Sigmoid colon (tissue), 7 donors: ENCODE measurements around the gene NEUROG1. TPM values are rescaled to one million over a fixed set of nuclear protein-coding genes. Genes with fewer than 3 reads are reported as not detected.

Experiments
- DNase-seq: peaks from one replicate; pipeline ENCODE4 v3.0.0-alpha.2; 2019
- H3K27ac ChIP-seq, 4 donors: fragments of 200-600 bp; sonication (generic); one replicate each; pipeline ENCODE4 v1.5.1; 2016 to 2019; ENCODE audit warnings: mild to moderate bottlenecking in 1 of 4
- H3K27me3 ChIP-seq, 3 donors: fragments of 200-600 bp; sonication (generic); one replicate each; pipeline ENCODE4 v1.5.1; 2019; ENCODE audit warnings: mild to moderate bottlenecking in 1 of 3
- H3K36me3 ChIP-seq, 4 donors: fragments of 200-600 bp; sonication (generic); one replicate each; pipeline ENCODE4 v1.5.1; 2016 to 2019
- H3K4me1 ChIP-seq, 4 donors: fragments of 200-600 bp; sonication (generic); one replicate each; pipeline ENCODE4 v1.5.1; 2017 to 2019
- H3K4me3 ChIP-seq, 4 donors: fragments of 200-600 bp; sonication (generic); one replicate each; pipeline ENCODE4 v1.5.1; 2017 to 2019; ENCODE audit warnings: mild to moderate bottlenecking in 2 of 4, moderate library complexity in 1 of 4
- H3K9me3 ChIP-seq, 4 donors: fragments of 200-600 bp in 3 of 4; sonication (generic) in 3 of 4; one replicate each; pipeline versions ENCODE4 v1.5.1 to v1.6.1; 2013 to 2019
- EP300 ChIP-seq, 4 donors: sonication (generic); formaldehyde crosslinking; IDR thresholded peaks; one replicate each; pipeline ENCODE4 v1.6.1; 2017; ENCODE audit warnings: antibody characterized with exemption in 4 of 4
- POLR2A ChIP-seq, 2 donors: fragments of 450-650 bp; IDR thresholded peaks; one replicate each; pipeline ENCODE4 v1.6.1; 2016; ENCODE audit warnings: antibody characterized with exemption in 2 of 2, mild to moderate bottlenecking in 2 of 2, moderate library complexity in 2 of 2
- POLR2AphosphoS5 ChIP-seq, 4 donors: sonication (generic); formaldehyde crosslinking; IDR thresholded peaks; one replicate each; pipeline ENCODE4 v1.6.1; 2017; ENCODE audit warnings: antibody characterized with exemption in 4 of 4
- WGBS, 2 donors: extraction: QIAGEN DNeasy Blood & Tissue Kit; methylation state at CpG; one replicate each; pipeline ENCODE4 v1.1.7; 2013; 5-methylcytosine and 5-hydroxymethylcytosine counted together
- intact Hi-C: fragments of 100-400 bp; cut with DNase I; formaldehyde crosslinking; loops from one replicate; pipeline ENCODE4 v1.15.1; 2023
- polyA plus RNA-seq, 3 donors: library from polyadenylated mRNA; stranded (reverse); fragments of 200-250 nt; gene quantifications; one replicate each; pipeline ENCODE4 v1.2.3, GENCODE V29; 2013
- total RNA-seq, 4 donors: library from RNA; depleted of rRNA; stranded (reverse); fragments of >200 nt; gene quantifications; one replicate each; pipeline ENCODE4 v1.1.0, GENCODE V29; 2016
- TF ChIP-seq, protein P1 (sequence below), 4 experiments: fragments of 450-650 bp in 3 of 4; fragments of 200-600 bp in 1 of 4; IDR thresholded peaks; one replicate each; pipeline ENCODE4 v1.5.1; 2016 to 2019; ENCODE audit warnings: antibody characterized with exemption in 4 of 4, mild to moderate bottlenecking in 3 of 4, moderate library complexity in 2 of 4
- donor health status: healthy with polysubstance abuse.
- donor health status: Bipolar disorder and iron deficiency.
- donor health status: healthy.

Gene NEUROG1
- total and polyA plus RNA-seq, 7 donors, result not detected

DNA sequence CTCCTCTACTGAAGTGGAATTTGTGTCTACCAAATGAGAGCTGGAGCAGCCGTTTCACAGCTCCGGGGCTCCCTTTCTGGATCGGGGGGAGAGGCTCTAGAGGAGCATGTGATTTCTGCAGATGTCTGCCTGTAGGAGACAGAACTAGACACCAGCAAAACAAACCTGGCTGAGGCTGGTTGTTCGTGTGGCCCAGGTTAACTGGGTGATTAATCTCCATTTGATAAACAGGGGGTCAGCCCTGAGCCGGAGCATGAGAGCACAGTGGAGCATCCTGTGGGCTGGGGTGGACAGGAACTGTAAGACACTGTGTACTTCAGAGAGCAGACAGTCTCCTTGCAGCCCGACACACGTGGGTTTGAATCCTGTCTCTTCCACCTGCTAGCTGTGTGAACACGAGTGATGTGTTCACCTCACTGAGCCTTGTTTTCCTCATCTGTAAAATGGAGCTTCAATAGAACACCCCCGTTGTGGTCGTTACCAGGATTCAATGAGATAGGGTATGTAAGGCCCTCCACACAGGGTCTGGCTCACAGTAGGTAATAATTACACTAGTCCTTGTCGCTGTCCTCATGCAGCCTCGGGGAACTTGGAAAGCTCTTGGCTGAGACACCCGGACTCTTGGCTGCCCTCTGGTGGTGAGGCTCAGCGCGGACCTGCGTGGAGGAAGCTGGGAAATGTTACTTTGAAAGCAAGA is 30.1 kb upstream of the NEUROG1 start:
- Histone ChIP-seq H3K27ac (no peak overlapping the region), H3K9me3 (no peaks in the 10 kb centered on the region), H3K27me3 (no peaks in the 10 kb centered on the region), H3K4me1 (peaks cover 0 to 3% (median 0%) of the 10 kb centered on the region in 4 donors), H3K36me3 (no peaks in the 10 kb centered on the region), H3K4me3 (no peak overlapping the region)
- TF ChIP-seq POLR2A (IDR thresholded peaks at IDR 0.05), result no peak
- TF ChIP-seq, protein P1, sequence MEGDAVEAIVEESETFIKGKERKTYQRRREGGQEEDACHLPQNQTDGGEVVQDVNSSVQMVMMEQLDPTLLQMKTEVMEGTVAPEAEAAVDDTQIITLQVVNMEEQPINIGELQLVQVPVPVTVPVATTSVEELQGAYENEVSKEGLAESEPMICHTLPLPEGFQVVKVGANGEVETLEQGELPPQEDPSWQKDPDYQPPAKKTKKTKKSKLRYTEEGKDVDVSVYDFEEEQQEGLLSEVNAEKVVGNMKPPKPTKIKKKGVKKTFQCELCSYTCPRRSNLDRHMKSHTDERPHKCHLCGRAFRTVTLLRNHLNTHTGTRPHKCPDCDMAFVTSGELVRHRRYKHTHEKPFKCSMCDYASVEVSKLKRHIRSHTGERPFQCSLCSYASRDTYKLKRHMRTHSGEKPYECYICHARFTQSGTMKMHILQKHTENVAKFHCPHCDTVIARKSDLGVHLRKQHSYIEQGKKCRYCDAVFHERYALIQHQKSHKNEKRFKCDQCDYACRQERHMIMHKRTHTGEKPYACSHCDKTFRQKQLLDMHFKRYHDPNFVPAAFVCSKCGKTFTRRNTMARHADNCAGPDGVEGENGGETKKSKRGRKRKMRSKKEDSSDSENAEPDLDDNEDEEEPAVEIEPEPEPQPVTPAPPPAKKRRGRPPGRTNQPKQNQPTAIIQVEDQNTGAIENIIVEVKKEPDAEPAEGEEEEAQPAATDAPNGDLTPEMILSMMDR (IDR thresholded peaks at IDR 0.05), result peak in 3 of 4 experiments; percentile 47 to 75 (median 48)
- intact Hi-C loops, result loop anchor here (10.0 kb wide), 1 partner anchor 649 kb away; no protein-coding TSS in a partner anchor
- DNase-seq, result peak; percentile 74
- 37% methylated on average over 16 of the region's 16 CpGs for WGBS, 2 donors

DNA sequence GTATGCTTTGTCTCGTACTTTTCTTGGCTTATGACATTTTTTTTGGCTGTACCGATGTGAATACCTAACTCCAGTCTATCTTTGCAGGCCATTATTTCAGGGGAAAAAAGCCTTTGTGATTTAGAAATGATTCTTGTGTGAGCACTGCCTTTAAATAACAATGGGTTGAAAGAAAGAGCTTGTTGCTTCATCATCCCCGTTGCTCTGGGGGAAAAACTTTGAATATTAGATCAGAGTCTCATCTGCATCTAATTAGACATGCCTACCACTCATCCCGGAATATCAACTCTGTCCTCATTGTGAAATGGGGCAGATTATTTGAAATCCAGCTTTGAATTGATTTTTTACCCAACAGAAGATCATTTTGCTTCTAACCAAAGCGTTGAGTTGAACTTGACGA is 29.5 kb upstream of the NEUROG1 start:
- H3K4me1 ChIP-seq, result peaks cover 0 to 4% (median 0%) of the 10 kb centered on the region in 4 donors
- no peaks in the 10 kb centered on the region for H3K27me3 ChIP-seq
- DNase-seq, result no peak
- no peak overlapping the region for H3K27ac ChIP-seq
- TF ChIP-seq POLR2AphosphoS5 (IDR thresholded peaks at IDR 0.05), result no peak
- H3K36me3 ChIP-seq, result no peaks in the 10 kb centered on the region
- intact Hi-C loops, result loop anchor here (10.0 kb wide), 1 partner anchor 650 kb away; no protein-coding TSS in a partner anchor
- WGBS, 2 donors, result 79 to 89% methylated on average over 6 of the region's 6 CpGs
- H3K4me3 ChIP-seq, result no peak overlapping the region
- no peaks in the 10 kb centered on the region for H3K9me3 ChIP-seq

DNA sequence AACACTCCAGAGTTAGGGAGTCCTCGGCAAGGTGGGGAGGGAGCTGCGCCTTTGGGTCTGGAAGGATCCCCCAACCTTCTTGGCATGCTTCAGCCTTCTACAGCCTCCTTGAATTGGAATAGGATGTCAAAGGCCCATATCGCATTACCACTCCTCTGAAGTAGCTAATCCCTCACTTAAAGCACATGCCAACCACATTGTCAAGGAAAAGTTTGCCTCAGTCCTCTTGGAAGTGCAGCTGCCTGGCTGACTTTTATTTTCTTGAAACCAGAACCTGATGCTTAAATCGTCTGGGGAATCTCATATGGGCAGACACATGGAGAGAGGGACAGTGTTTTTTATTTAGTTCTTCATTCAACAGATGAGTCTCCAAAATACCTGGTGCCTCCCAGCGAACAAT is 28.6 kb upstream of the NEUROG1 start:
- intact Hi-C loops, result loop anchor here (10.0 kb wide), 1 partner anchor 650 kb away; no protein-coding TSS in a partner anchor
- 89 to 92% methylated on average over 5 of the region's 5 CpGs for WGBS, 2 donors
- TF ChIP-seq POLR2A (IDR thresholded peaks at IDR 0.05) (no peak), POLR2AphosphoS5 (IDR thresholded peaks at IDR 0.05) (no peak), EP300 (IDR thresholded peaks at IDR 0.05) (no peak)
- TF ChIP-seq, protein P1 (IDR thresholded peaks at IDR 0.05), result no peak

DNA sequence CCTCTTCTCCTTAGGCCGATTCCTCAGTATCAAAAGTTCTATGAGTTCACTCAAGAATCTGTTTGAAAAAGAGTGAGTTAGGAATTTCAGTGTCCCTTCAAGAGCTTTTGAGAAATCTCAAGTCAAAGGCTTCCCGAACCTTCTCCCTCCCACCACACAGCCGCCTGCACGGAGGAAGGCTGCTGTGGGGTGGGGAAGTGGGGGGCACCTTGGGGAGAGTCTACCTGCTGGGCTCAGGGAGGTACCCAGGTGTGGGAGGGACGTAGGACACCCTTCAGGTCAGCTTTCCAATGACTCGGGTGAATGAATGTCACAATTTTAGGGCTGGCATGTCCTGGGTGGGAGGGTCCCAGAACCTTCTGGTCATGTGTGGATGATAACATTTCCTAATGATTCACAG is 25.5 kb upstream of the NEUROG1 start:
- Histone ChIP-seq H3K4me1 (peaks cover 0 to 4% (median 0%) of the 10 kb centered on the region in 4 donors), H3K27me3 (peaks cover 0 to 20% (median 4%) of the 10 kb centered on the region in 3 donors), H3K36me3 (no peaks in the 10 kb centered on the region), H3K9me3 (no peaks in the 10 kb centered on the region), H3K4me3 (no peak overlapping the region), H3K27ac (no peak overlapping the region)
- WGBS, 2 donors, result 88 to 89% methylated on average over 6 of the region's 6 CpGs
- intact Hi-C loops, result loop anchor here (10.0 kb wide), 1 partner anchor 654 kb away; no protein-coding TSS in a partner anchor
- DNase-seq, result peak; percentile 45
- TF ChIP-seq POLR2AphosphoS5 (IDR thresholded peaks at IDR 0.05), result no peak
- TF ChIP-seq POLR2A (IDR thresholded peaks at IDR 0.05), result no peak
- TF ChIP-seq EP300 (IDR thresholded peaks at IDR 0.05), result no peak
- TF ChIP-seq, protein P1 (IDR thresholded peaks at IDR 0.05), result no peak

More for the DNA sequence above, 28.6 kb upstream of the NEUROG1 start:
- Histone ChIP-seq H3K4me3 (no peak overlapping the region), H3K27ac (no peak overlapping the region), H3K36me3 (no peaks in the 10 kb centered on the region), H3K9me3 (no peaks in the 10 kb centered on the region), H3K4me1 (peaks cover 0 to 4% (median 0%) of the 10 kb centered on the region in 4 donors), H3K27me3 (peaks cover 0 to 6% (median 4%) of the 10 kb centered on the region in 3 donors)
- DNase-seq, result peak; percentile 1

DNA sequence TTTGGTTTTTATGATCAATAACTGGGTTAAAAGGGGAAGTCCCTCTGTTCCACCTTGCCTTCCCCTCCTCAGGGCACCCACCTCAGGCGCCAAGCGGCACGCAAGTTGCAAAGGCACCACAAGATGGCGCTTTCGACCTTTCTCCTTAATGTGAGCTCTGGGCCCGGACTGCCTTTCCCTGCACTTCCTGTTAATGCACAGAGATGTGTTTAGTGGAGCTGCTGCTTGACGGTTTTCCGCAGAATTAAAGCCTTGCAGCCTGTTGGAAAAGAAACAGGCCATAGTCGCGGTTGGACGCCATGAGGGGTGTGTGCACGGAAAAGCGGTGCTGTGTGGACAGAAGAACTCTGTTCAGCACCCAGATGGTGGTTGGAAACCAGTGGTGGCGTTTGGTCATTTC is 25.1 kb upstream of the NEUROG1 start:
- intact Hi-C loops, result loop anchor here (1.0 to 10.0 kb wide), 2 partner anchors 269 to 654 kb away; no protein-coding TSS in a partner anchor
- peak; percentile 83 for DNase-seq
- H3K27ac ChIP-seq, result no peak overlapping the region
- H3K4me3 ChIP-seq, result no peak overlapping the region
- TF ChIP-seq, protein P1 (IDR thresholded peaks at IDR 0.05), result peak; percentile 47 to 84 (median 68)
- TF ChIP-seq POLR2A (IDR thresholded peaks at IDR 0.05), result no peak
- no peak for TF ChIP-seq EP300 (IDR thresholded peaks at IDR 0.05)
- no peak for TF ChIP-seq POLR2AphosphoS5 (IDR thresholded peaks at IDR 0.05)
- H3K36me3 ChIP-seq, result no peaks in the 10 kb centered on the region
- no peaks in the 10 kb centered on the region for H3K9me3 ChIP-seq
- peaks cover 0 to 20% (median 4%) of the 10 kb centered on the region in 3 donors for H3K27me3 ChIP-seq
- 11 to 17% methylated on average over 14 of the region's 14 CpGs for WGBS, 2 donors
- H3K4me1 ChIP-seq, result peaks cover 0 to 4% (median 0%) of the 10 kb centered on the region in 4 donors
